Measurements from ENCODE around the gene HRAS. TPM values are rescaled to one million over a fixed set of nuclear protein-coding genes. Genes with fewer than 3 reads are reported as not detected.

HRAS gene
- total RNA-seq, 2 donors from 2014 or later: 47.9 to 56.5 TPM

- intact Hi-C loops (cut with DNase I): no loop called here
- ATAC-seq: peak; percentile 92 to 95
- DNase-seq: peak; percentile 94
Observed at GRCh38 chr11:568306-569157, 33.2 kb upstream of the HRAS start.

- DNase-seq: no peak
- intact Hi-C loops (cut with DNase I): no loop called here
- ATAC-seq: peak; percentile 15 to 32
Observed at GRCh38 chr11:567629-568292, 32.4 kb upstream of the HRAS start.

GRCh38 chr11:567011-567628 lies 31.7 kb upstream of the HRAS start:
- DNase-seq: no peak
- intact Hi-C loops (cut with DNase I): no loop called here
- ATAC-seq: no peak

- no peak for ATAC-seq
- DNase-seq: no peak
- intact Hi-C loops (cut with DNase I): no loop called here
Observed at GRCh38 chr11:565921-566509, 30.6 kb upstream of the HRAS start.

- intact Hi-C loops (cut with DNase I): no loop called here
- ATAC-seq: no peak
Observed at GRCh38 chr11:563812-564578, 28.6 kb upstream of the HRAS start.

GRCh38 chr11:563066-563811 lies 27.9 kb upstream of the HRAS start:
- DNase-seq: no peak
- no peak for ATAC-seq
- intact Hi-C loops (cut with DNase I): no loop called here

More at GRCh38 chr11:563812-564578, 28.6 kb upstream of the HRAS start:
- DNase-seq: no peak

DNA sequence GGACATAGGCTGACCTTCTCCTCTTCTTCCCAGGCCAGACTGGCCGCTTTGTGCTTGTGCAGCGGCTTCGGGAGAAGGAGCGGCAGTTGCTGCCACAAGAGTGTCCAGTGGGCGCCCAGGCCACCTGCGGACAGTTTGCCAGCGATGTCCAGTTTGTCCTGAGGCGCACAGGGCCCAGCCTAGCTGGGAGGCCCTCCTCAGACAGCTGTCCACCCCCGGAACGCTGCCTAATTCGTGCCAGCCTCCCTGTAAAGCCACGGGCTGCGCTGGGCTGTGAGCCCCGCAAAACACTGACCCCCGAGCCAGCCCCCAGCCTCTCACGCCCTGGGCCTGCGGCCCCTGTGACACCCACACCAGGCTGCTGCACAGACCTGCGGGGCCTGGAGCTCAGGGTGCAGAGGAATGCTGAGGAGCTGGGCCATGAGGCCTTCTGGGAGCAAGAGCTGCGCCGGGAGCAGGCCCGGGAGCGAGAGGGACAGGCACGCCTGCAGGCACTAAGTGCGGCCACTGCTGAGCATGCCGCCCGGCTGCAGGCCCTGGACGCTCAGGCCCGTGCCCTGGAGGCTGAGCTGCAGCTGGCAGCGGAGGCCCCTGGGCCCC lies 26.8 kb upstream of the HRAS start:
- ATAC-seq (no peak), DNase-seq (no peak)
- intact Hi-C loops (cut with DNase I): no loop called here

DNA sequence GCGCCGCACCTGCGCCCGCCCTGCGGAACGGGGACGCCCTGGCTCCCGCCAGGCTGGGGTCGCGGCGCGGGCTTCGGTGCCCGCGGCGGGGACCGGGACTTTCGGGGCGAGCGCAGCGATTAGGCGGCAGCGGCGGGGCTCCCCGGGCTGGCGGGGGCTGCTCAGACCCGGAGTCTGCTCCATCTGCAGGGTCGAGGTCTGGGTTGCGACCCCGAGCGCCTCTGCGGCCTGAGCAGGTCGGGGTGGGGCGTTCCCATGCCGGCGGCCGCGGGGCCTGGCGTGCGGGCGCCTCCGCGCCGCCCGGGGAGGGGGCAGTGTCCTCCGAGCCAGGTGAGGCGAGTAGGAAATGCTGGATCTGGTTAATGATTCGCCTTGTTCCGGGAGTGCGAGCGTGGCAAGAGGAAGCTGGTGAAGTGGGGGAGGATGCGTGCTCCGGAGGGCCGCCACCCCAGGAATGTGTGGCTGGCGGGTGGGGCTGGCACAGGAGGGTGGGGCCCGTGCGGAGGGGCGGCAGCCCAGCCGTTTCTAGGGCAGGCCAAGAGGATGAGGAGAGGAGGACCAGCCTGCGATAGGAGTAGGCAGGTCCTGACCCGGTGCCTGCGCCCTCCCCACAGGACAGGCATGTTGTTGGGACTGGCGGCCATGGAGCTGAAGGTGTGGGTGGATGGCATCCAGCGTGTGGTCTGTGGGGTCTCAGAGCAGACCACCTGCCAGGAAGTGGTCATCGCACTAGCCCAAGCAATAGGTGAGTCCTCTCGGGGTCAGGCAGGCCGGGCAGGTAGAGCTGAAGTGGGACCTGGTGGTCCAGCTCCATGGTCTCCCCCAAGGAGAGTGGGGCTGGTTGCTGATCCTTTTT lies 26.0 kb upstream of the HRAS start:
- no peak for DNase-seq
- ATAC-seq: peak; percentile 14 to 25
- intact Hi-C loops (cut with DNase I): no loop called here

DNA sequence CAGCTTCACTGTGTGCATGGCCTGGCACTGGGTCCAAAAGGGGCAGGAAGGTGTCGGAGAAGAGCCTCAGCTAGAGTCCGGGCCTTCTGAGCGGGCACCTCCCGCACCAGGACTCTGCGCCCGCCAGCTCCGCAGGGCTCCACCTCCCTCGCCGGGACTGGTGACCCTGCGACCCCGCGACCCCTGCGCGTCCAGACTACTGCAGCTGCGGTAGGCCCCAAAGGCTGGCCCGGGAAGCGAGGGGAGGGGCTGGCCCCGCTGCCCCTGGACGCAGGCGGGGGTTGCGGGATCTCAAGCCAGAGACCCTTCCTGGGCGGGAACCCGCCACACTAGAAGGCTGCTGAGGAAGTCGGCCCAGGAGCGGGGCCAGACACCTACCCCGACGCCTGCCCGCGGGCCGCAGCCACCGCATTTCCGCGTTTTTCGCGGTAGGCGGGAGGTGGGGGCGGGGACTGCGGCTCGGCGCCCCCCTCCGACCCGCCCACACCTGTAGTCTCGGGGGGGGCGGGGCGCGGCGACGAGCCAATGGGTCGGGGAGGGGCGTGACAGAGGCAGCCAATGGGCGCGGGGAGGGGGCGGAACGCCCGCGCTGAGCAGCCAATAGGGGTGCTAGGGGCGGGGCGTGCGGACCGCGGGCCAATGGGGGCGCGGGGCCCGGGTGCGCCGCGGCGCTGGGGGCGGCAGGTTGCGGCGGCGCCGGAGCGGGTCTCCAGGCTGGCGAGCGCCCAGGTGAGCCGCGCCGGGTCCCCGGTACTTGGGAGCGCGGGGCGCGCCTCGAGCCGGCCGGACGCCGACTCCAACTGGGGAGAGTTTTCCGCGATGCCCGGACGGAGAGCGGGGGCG lies 25.1 kb upstream of the HRAS start, which contains the start of the genes LMNTD2 and RASSF7:
Gene LMNTD2, minus strand, starts transcription at position 434 of the 843 bp plus-strand sequence. Its CDS starts 22 bp downstream, at position 412.
Gene RASSF7, plus strand, starts transcription at position 666 of the 843 bp plus-strand sequence. CDS start 799 bp downstream, outside the sequence.
- ATAC-seq (peak; percentile 93 to 97), DNase-seq (peak; percentile 93)
- intact Hi-C loops (cut with DNase I): no loop called here

DNA sequence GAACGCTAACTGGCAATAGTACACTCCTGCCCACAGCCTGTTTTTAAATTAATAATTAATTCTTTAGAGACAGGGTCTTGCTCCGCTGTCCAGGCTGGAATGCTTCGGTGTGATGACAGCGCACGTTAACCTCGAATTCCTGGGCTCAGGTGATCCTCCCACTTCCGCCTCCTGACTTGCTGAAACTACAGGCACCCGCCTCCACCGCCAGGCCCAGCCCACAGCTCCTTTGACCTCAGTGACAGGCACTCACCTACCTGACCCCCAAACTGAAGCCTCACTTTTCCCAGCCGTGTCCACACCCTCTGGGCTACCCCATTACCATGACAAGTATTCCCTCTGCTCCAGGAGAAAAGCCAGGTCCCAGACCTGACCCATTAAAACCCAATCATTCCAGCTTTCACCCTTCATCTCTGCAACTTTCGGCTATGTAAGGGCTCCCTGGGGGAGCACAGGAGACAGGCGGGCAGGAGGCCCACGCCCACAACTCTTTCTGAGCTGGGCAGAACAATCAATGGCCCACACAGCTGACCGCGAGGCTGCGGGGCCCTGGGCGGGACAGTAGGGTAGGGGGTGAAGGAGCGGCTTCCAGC lies 24.4 kb upstream of the HRAS start:
- intact Hi-C loops (cut with DNase I): loop anchor here (5.0 to 10.0 kb wide), 2 partner anchors 55 to 162 kb away; partner anchors contain the start of gene IRF7 (in 1 of the 2)
- no peak for DNase-seq
- ATAC-seq: no peak

DNA sequence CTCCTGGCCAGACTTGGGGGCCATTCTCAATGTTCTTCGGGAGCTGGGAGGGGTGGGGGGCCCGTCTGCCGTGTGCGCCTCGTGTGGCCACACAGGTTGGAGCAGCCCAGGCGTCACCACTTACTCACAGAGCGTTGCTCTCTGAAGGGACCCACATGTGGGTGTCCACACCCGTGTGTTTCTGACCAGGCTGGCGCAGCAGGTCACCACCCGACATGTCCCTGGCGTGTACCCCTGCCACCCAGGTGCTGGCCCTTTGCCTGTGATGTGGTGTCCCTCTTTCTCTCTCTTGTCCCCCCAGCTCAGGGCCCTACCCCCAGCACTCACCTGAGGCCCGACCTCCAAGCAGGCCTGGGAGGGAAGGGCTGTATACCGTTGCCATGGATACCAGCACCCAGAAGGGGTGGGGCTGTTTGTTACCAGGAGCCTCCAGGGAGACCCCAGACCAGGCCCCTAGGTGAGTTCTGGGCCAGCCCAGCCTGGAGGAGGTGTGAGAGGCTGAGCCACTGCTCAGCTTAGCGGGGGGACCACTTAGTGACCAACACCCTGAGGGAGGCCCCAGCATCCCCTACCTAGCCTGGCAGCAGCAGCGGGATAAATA lies 23.7 kb upstream of the HRAS start:
- ATAC-seq (no peak), DNase-seq (no peak)
- intact Hi-C loops (cut with DNase I): loop anchor here (5.0 to 10.0 kb wide), 2 partner anchors 56 to 163 kb away; partner anchors contain the start of gene IRF7 (in 1 of the 2)

DNA sequence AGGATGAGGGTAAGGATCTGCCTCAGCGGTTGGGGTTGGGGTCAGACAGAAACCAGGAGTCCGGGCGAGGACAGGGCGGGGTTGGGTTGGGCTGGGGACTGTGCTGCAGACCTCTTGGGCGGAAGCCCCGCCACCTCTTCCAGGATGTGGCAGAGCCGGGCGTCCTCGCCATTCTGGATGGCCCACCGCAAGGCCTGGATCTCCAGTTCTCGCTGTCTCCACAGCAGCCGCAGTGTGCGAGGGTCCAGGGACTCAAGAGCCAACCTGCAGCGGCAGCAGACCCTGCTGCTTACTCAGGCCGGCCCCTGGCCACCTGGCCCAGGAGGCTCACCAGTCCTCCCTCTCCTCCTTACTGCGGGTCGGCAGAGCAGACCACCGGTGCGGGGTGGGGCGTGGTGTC lies 23.1 kb upstream of the HRAS start:
- DNase-seq (no peak), ATAC-seq (no peak)
- intact Hi-C loops (cut with DNase I): loop anchor here (5.0 to 10.0 kb wide), 2 partner anchors 56 to 164 kb away; partner anchors contain the start of gene IRF7 (in 1 of the 2)

- no peak for ATAC-seq
- no peak for DNase-seq
- intact Hi-C loops (cut with DNase I): loop anchor here (5.0 to 10.0 kb wide), 2 partner anchors 57 to 165 kb away; partner anchors contain the start of gene IRF7 (in 1 of the 2)
Observed at GRCh38 chr11:557328-558132, 22.2 kb upstream of the HRAS start.
